ENCODE measurements around the gene RBP3. TPM values are rescaled to one million over a fixed set of nuclear protein-coding genes. Genes with fewer than 3 reads are reported as not detected.

The RBP3 gene
- polyA plus RNA-seq, 1 donor (not counting 4 experiments of a cell fraction or from before 2014, with no cell fraction given) = not detected

GRCh38 chr10:47326306-47326926 lies 21.7 kb upstream of the RBP3 start:
- no peak for DNase-seq (ENCODE audit: low read depth, low spot score)
- Histone ChIP-seq H4K20me1 (ENCODE audit: control insufficient read depth, extremely low read depth, insufficient read depth, low read length) (no peaks in the 10 kb centered on the region), H3K9me3 (ENCODE audit: control insufficient read depth, low read depth, low read length) (no peaks in the 10 kb centered on the region), H2AFZ (ENCODE audit: control insufficient read depth, low read length) (no peak overlapping the region), H3K9ac (ENCODE audit: control insufficient read depth, extremely low read depth, insufficient read depth, low read length) (no peak overlapping the region), H3K4me2 (ENCODE audit: control insufficient read depth, extremely low read depth, insufficient read depth, low read depth, low read length) (no peak overlapping the region), H3K4me1 (ENCODE audit: control insufficient read depth, extremely low read depth, insufficient read depth, low read length) (no peaks in the 10 kb centered on the region), H3K4me3 (ENCODE audit: control insufficient read depth in 2 of 3, extremely low read depth in 1 of 3, insufficient read depth in 2 of 3, low read depth in 1 of 3, low read length in 3 of 3) (no peak overlapping the region), H3K27me3 (ENCODE audit: control insufficient read depth, extremely low read depth, insufficient read depth, low read length) (peaks cover 21% of the 10 kb centered on the region), H3K79me2 (ENCODE audit: control insufficient read depth, insufficient read depth, low read length) (no peaks in the 10 kb centered on the region), H3K27ac (ENCODE audit: control insufficient read depth, insufficient read depth, low read length) (no peak overlapping the region), H3K9me1 (ENCODE audit: control insufficient read depth, extremely low read depth, insufficient read depth, low read length) (no peaks in the 10 kb centered on the region), H3K36me3 (ENCODE audit: control insufficient read depth in 2 of 2, extremely low read depth in 1 of 2, insufficient read depth in 2 of 2, low read length in 2 of 2) (no peaks in the 10 kb centered on the region)
- dilution Hi-C loops (cut with MboI; ENCODE audit: extremely low pct_ligation_motif_present, low sequenced_read_pairs) = no loop called here
- no peak for FAIRE-seq
- no peak for TF ChIP-seq EZH2 (IDR thresholded peaks at IDR 0.05; ENCODE audit: low read length)
- TF ChIP-seq CTCF (optimal IDR thresholded peaks at IDR 0.05 in 1 of 3, IDR thresholded peaks at IDR 0.05 in 1 of 3, conservative IDR thresholded peaks at IDR 0.05 in 1 of 3; ENCODE audit: extremely low read depth in 1 of 3, insufficient read depth in 2 of 3, low read length in 3 of 3) = no peak

- H3K36me3 ChIP-seq (ENCODE audit: control insufficient read depth in 2 of 2, extremely low read depth in 1 of 2, insufficient read depth in 2 of 2, low read length in 2 of 2) = no peaks in the 10 kb centered on the region
- H3K9me1 ChIP-seq (ENCODE audit: control insufficient read depth, extremely low read depth, insufficient read depth, low read length) = no peaks in the 10 kb centered on the region
- DNase-seq (ENCODE audit: low read depth, low spot score) (no peak), FAIRE-seq (no peak)
- dilution Hi-C loops (cut with MboI; ENCODE audit: extremely low pct_ligation_motif_present, low sequenced_read_pairs) = no loop called here
- H3K9me3 ChIP-seq (ENCODE audit: control insufficient read depth, low read depth, low read length) = no peaks in the 10 kb centered on the region
- H3K27me3 ChIP-seq (ENCODE audit: control insufficient read depth, extremely low read depth, insufficient read depth, low read length) = peaks cover 16% of the 10 kb centered on the region
- H4K20me1 ChIP-seq (ENCODE audit: control insufficient read depth, extremely low read depth, insufficient read depth, low read length) = no peaks in the 10 kb centered on the region
- H3K9ac ChIP-seq (ENCODE audit: control insufficient read depth, extremely low read depth, insufficient read depth, low read length) = no peak overlapping the region
- no peak overlapping the region for H3K27ac ChIP-seq (ENCODE audit: control insufficient read depth, insufficient read depth, low read length)
- TF ChIP-seq EZH2 (IDR thresholded peaks at IDR 0.05; ENCODE audit: low read length) (no peak), CTCF (optimal IDR thresholded peaks at IDR 0.05 in 1 of 3, IDR thresholded peaks at IDR 0.05 in 1 of 3, conservative IDR thresholded peaks at IDR 0.05 in 1 of 3; ENCODE audit: extremely low read depth in 1 of 3, insufficient read depth in 2 of 3, low read length in 3 of 3) (no peak)
- no peak overlapping the region for H2AFZ ChIP-seq (ENCODE audit: control insufficient read depth, low read length)
- no peaks in the 10 kb centered on the region for H3K79me2 ChIP-seq (ENCODE audit: control insufficient read depth, insufficient read depth, low read length)
- H3K4me2 ChIP-seq (ENCODE audit: control insufficient read depth, extremely low read depth, insufficient read depth, low read depth, low read length) = no peak overlapping the region
- H3K4me1 ChIP-seq (ENCODE audit: control insufficient read depth, extremely low read depth, insufficient read depth, low read length) = no peaks in the 10 kb centered on the region
- H3K4me3 ChIP-seq (ENCODE audit: control insufficient read depth in 2 of 3, extremely low read depth in 1 of 3, insufficient read depth in 2 of 3, low read depth in 1 of 3, low read length in 3 of 3) = no peak overlapping the region
Measured at GRCh38 chr10:47326927-47327330, 21.2 kb upstream of the RBP3 start.

Measured in keratinocyte (primary cell).